Lower lobe of right lung (tissue), 2 donors: ENCODE results near the gene DCANP1. TPM values are rescaled to one million over a fixed set of nuclear protein-coding genes. Genes with fewer than 3 reads are reported as not detected.

Source experiments
- ATAC-seq, 2 donors: fragments of 200-7000 bp; cut with Tn5 transposase; one replicate each; pipeline ENCODE4 v1.9.1; 2020 to 2022; ENCODE audit warnings: mild to moderate bottlenecking in 2 of 2, moderate library complexity in 2 of 2
- DNase-seq: peaks from one replicate; pipeline ENCODE4 v3.0.0-alpha.2; 2020
- H3K27ac ChIP-seq: fragments of 200-600 bp; one replicate; pipeline ENCODE4 v1.8.0; 2022
- H3K27me3 ChIP-seq: fragments of 200-600 bp; one replicate; pipeline ENCODE4 v1.8.0; 2022; ENCODE audit warnings: low read depth
- H3K36me3 ChIP-seq: fragments of 200-600 bp; one replicate; pipeline ENCODE4 v1.8.0; 2022; ENCODE audit warnings: mild to moderate bottlenecking
- H3K4me1 ChIP-seq: fragments of 200-600 bp; one replicate; pipeline ENCODE4 v1.8.0; 2022
- H3K4me3 ChIP-seq: fragments of 200-600 bp; one replicate; pipeline ENCODE4 v1.8.0; 2022; ENCODE audit warnings: mild to moderate bottlenecking
- H3K9me3 ChIP-seq: fragments of 200-600 bp; one replicate; pipeline ENCODE4 v1.8.0; 2022
- CTCF ChIP-seq: fragments of 200-600 bp; IDR thresholded peaks from one replicate; pipeline ENCODE4 v1.8.0; 2022; ENCODE audit warnings: antibody characterized with exemption, mild to moderate bottlenecking
- intact Hi-C: fragments of 100-400 bp; cut with DNase I; formaldehyde crosslinking; loops from one replicate; pipeline ENCODE4 v1.11.0; 2022
- total RNA-seq: library from RNA; stranded (reverse); fragmentation: NEBNext Ultra II Directional; extraction: Animal tissue kit (Norgen Biotek cat#: 25700); gene quantifications from one replicate; pipeline ENCODE4 v1.2.1, GENCODE V29; 2021
- donor health status: DM: no; HTN: yes; CAD: no; lungs with severe emphysema.

DCANP1 gene
- total RNA-seq, 1 donor from 2014 or later, result not detected

- Histone ChIP-seq H3K27me3 (peaks cover 47% of the 10 kb centered on the region), H3K36me3 (no peaks in the 10 kb centered on the region), H3K4me1 (peaks cover 5% of the 10 kb centered on the region), H3K9me3 (no peaks in the 10 kb centered on the region), H3K27ac (no peak overlapping the region), H3K4me3 (peak overlapping the region; percentile 17)
- ATAC-seq (peak; percentile 91 to 95), DNase-seq (peak; percentile 83)
- intact Hi-C loops, result loop anchor here (5.0 kb wide), 1 partner anchor 86 kb away; no protein-coding TSS in a partner anchor
- peak; percentile 87 for TF ChIP-seq CTCF
These were observed 19.3 kb upstream of the DCANP1 start for GRCh38 chr5:135466178-135467050.

GRCh38 chr5:135465391-135466122 lies 18.4 kb upstream of the DCANP1 start:
- Histone ChIP-seq H3K27ac (no peak overlapping the region), H3K9me3 (no peaks in the 10 kb centered on the region), H3K27me3 (peaks cover 47% of the 10 kb centered on the region), H3K4me3 (no peak overlapping the region), H3K4me1 (peaks cover 5% of the 10 kb centered on the region), H3K36me3 (no peaks in the 10 kb centered on the region)
- no peak for ATAC-seq
- DNase-seq, result no peak
- intact Hi-C loops, result loop anchor here (5.0 kb wide), 1 partner anchor 87 kb away; no protein-coding TSS in a partner anchor
- no peak for TF ChIP-seq CTCF

GRCh38 chr5:135462304-135462703 lies 15.2 kb upstream of the DCANP1 start:
- Histone ChIP-seq H3K27me3 (peaks cover 31% of the 10 kb centered on the region), H3K36me3 (no peaks in the 10 kb centered on the region), H3K27ac (no peak overlapping the region), H3K4me1 (peaks cover 27% of the 10 kb centered on the region), H3K4me3 (no peak overlapping the region), H3K9me3 (no peaks in the 10 kb centered on the region)
- DNase-seq, result no peak
- ATAC-seq, result no peak
- intact Hi-C loops, result no loop called here
- peak; percentile 33 for TF ChIP-seq CTCF

GRCh38 chr5:135461481-135462151 lies 14.5 kb upstream of the DCANP1 start:
- intact Hi-C loops, result no loop called here
- ATAC-seq, result no peak

More at GRCh38 chr5:135461481-135462151, 14.5 kb upstream of the DCANP1 start:
- DNase-seq, result no peak
- no peak for TF ChIP-seq CTCF
- Histone ChIP-seq H3K36me3 (no peaks in the 10 kb centered on the region), H3K9me3 (no peaks in the 10 kb centered on the region), H3K4me1 (peaks cover 32% of the 10 kb centered on the region), H3K27ac (no peak overlapping the region), H3K27me3 (peaks cover 25% of the 10 kb centered on the region), H3K4me3 (no peak overlapping the region)
